Mesothelial cell of epicardium (in vitro differentiated cells): Measurements from ENCODE around the gene CXADR. TPM values are rescaled to one million over a fixed set of nuclear protein-coding genes. Genes with fewer than 3 reads are reported as not detected.
"Not testable (repeated sequence)": the region's sequence is repeated elsewhere in the genome, so short reads cannot be mapped to it uniquely, and the experiment has no call there.

Source experiments
- DNase-seq, 2 experiments: peaks; one replicate each; pipeline ENCODE4 v3.0.0; 2021; ENCODE audit warnings: low spot score in 2 of 2; ENCODE audit not compliant: unreplicated experiment in 2 of 2
- H3K27ac Mint-ChIP-seq: 2 replicates; pipeline ENCODE4 v1.8.0; 2021; ENCODE audit warnings: mixed read lengths
- H3K27me3 Mint-ChIP-seq: 2 replicates; pipeline ENCODE4 v1.8.0; 2021; ENCODE audit warnings: low read depth, mixed read lengths
- H3K36me3 Mint-ChIP-seq: 2 replicates; pipeline ENCODE4 v1.8.0; 2021; ENCODE audit warnings: mixed read lengths
- H3K4me1 Mint-ChIP-seq: 2 replicates; pipeline ENCODE4 v1.8.0; 2021; ENCODE audit warnings: mixed read lengths
- H3K4me3 Mint-ChIP-seq: 2 replicates; pipeline ENCODE4 v1.8.0; 2021; ENCODE audit warnings: mild to moderate bottlenecking, moderate library complexity, mixed read lengths
- H3K9me3 Mint-ChIP-seq: 2 replicates; pipeline ENCODE4 v1.8.0; 2021; ENCODE audit warnings: mixed read lengths
- CTCF ChIP-seq: fragments of 200-600 bp; sonication (generic); IDR thresholded peaks from one replicate; pipeline ENCODE4 v1.5.0; 2021; ENCODE audit warnings: antibody characterized with exemption; ENCODE audit not compliant: unreplicated experiment
- total RNA-seq: library from RNA; stranded (reverse); gene quantifications from 3 replicates; pipeline ENCODE4 v1.2.1, GENCODE V29; 2021

The CXADR gene
- total RNA-seq, 1 donor from 2014 or later = 37.5 TPM

- Mint-ChIP-seq H3K9me3 (no peaks in the 10 kb centered on the region), H3K27ac (no peak overlapping the region), H3K36me3 (no peaks in the 10 kb centered on the region), H3K4me3 (no peak overlapping the region), H3K27me3 (no peaks in the 10 kb centered on the region), H3K4me1 (peaks cover 10% of the 10 kb centered on the region)
- TF ChIP-seq CTCF = no peak
- DNase-seq = no peak
Observed at GRCh38 chr21:17495680-17496079, 17.2 kb upstream of the CXADR start.

GRCh38 chr21:17497316-17497715 lies 15.5 kb upstream of the CXADR start:
- peaks cover 22% of the 10 kb centered on the region for H3K4me1 Mint-ChIP-seq
- no peaks in the 10 kb centered on the region for H3K9me3 Mint-ChIP-seq
- H3K36me3 Mint-ChIP-seq = no peaks in the 10 kb centered on the region
- no peak overlapping the region for H3K27ac Mint-ChIP-seq
- H3K27me3 Mint-ChIP-seq = no peaks in the 10 kb centered on the region
- DNase-seq = no peak
- H3K4me3 Mint-ChIP-seq = no peak overlapping the region
- no peak for TF ChIP-seq CTCF

- no peak for TF ChIP-seq CTCF
- H3K27me3 Mint-ChIP-seq = no peaks in the 10 kb centered on the region
- H3K9me3 Mint-ChIP-seq = no peaks in the 10 kb centered on the region
- no peak for DNase-seq
- no peaks in the 10 kb centered on the region for H3K36me3 Mint-ChIP-seq
- H3K4me1 Mint-ChIP-seq = peaks cover 22% of the 10 kb centered on the region
- no peak overlapping the region for H3K27ac Mint-ChIP-seq
- H3K4me3 Mint-ChIP-seq = no peak overlapping the region
Observed at GRCh38 chr21:17498586-17498985, 14.3 kb upstream of the CXADR start.

- Mint-ChIP-seq H3K9me3 (peaks cover 4% of the 10 kb centered on the region), H3K36me3 (peaks cover 4% of the 10 kb centered on the region), H3K4me1 (peaks cover 22% of the 10 kb centered on the region), H3K27me3 (no peaks in the 10 kb centered on the region), H3K4me3 (no peak overlapping the region), H3K27ac (peak overlapping the region; percentile 66)
- TF ChIP-seq CTCF = no peak
- DNase-seq = no peak
Observed at GRCh38 chr21:17501107-17502006, 11.5 kb upstream of the CXADR start.

GRCh38 chr21:17502985-17503384 lies 9.9 kb upstream of the CXADR start:
- H3K27ac Mint-ChIP-seq = not testable (repeated sequence)
- peaks cover 22% of the 10 kb centered on the region for H3K4me1 Mint-ChIP-seq

GRCh38 chr21:17506951-17507350 lies 5.9 kb upstream of the CXADR start:
- Mint-ChIP-seq H3K36me3 (peaks cover 4% of the 10 kb centered on the region), H3K4me3 (no peak overlapping the region), H3K27me3 (peaks cover 8% of the 10 kb centered on the region), H3K9me3 (peaks cover 7% of the 10 kb centered on the region), H3K27ac (no peak overlapping the region), H3K4me1 (peaks cover 4% of the 10 kb centered on the region)
- TF ChIP-seq CTCF = no peak
- no peak for DNase-seq

More at GRCh38 chr21:17502985-17503384, 9.9 kb upstream of the CXADR start:
- not testable (repeated sequence) for DNase-seq, H3K27me3 Mint-ChIP-seq, H3K4me3 Mint-ChIP-seq, H3K36me3 Mint-ChIP-seq, H3K9me3 Mint-ChIP-seq
